HUES64 (cell line): ENCODE results near the gene MRPL40.

Source experiments
- H3K27ac ChIP-seq: 2 replicates; pipeline ENCODE4 v1.7.0; 2013; ENCODE audit warnings: low read depth, low read length, inconsistent platforms
- H3K27me3 ChIP-seq: 2 replicates; pipeline ENCODE4 v1.6.1; 2013; ENCODE audit warnings: mild to moderate bottlenecking, low read length; ENCODE audit not compliant: insufficient read depth
- H3K36me3 ChIP-seq: 2 replicates; pipeline ENCODE4 v1.6.1; 2013; ENCODE audit warnings: mild to moderate bottlenecking, low read length; ENCODE audit not compliant: insufficient read depth
- H3K4me1 ChIP-seq: 2 replicates; pipeline ENCODE4 v1.6.1; 2013; ENCODE audit warnings: mild to moderate bottlenecking, low read length, moderate library complexity; ENCODE audit not compliant: insufficient read depth
- H3K4me3 ChIP-seq: 2 replicates; pipeline ENCODE4 v1.5.1; 2013; ENCODE audit warnings: mild to moderate bottlenecking, low read length, moderate library complexity
- H3K9ac ChIP-seq: 2 replicates; pipeline ENCODE4 v1.6.1; 2013; ENCODE audit warnings: mild to moderate bottlenecking, low read depth, low read length
- H3K9me3 ChIP-seq: 2 replicates; pipeline ENCODE4 v1.6.1; 2013; ENCODE audit warnings: low read depth, low read length; ENCODE audit not compliant: insufficient read depth
- WGBS: fragments of 150-250, 120-280 bp; methylation state at CpG from one replicate; pipeline ENCODE4 v1.1.7; 2013; ENCODE audit warnings: missing lambda C conversion rate; 5-methylcytosine and 5-hydroxymethylcytosine counted together

Gene MRPL40

GRCh38 chr22:19396934-19397733 lies 35.2 kb upstream of the MRPL40 start:
- no peaks in the 10 kb centered on the region for H3K4me1 ChIP-seq
- H3K27ac ChIP-seq = no peak overlapping the region
- H3K9me3 ChIP-seq = no peaks in the 10 kb centered on the region
- H3K4me3 ChIP-seq = no peak overlapping the region
- no peak overlapping the region for H3K9ac ChIP-seq
- WGBS = 95% methylated on average over 6 of the region's 6 CpGs
- H3K27me3 ChIP-seq = no peaks in the 10 kb centered on the region
- peaks cover 94% of the 10 kb centered on the region for H3K36me3 ChIP-seq

GRCh38 chr22:19397734-19398104 lies 34.6 kb upstream of the MRPL40 start:
- H3K36me3 ChIP-seq = peaks cover 94% of the 10 kb centered on the region
- no peak overlapping the region for H3K9ac ChIP-seq
- WGBS = 97% methylated on average over 3 of the region's 3 CpGs
- no peaks in the 10 kb centered on the region for H3K27me3 ChIP-seq
- no peak overlapping the region for H3K27ac ChIP-seq
- H3K9me3 ChIP-seq = no peaks in the 10 kb centered on the region
- H3K4me1 ChIP-seq = no peaks in the 10 kb centered on the region
- no peak overlapping the region for H3K4me3 ChIP-seq

- Histone ChIP-seq H3K27ac (no peak overlapping the region), H3K4me1 (no peaks in the 10 kb centered on the region), H3K9me3 (no peaks in the 10 kb centered on the region), H3K4me3 (no peak overlapping the region), H3K27me3 (no peaks in the 10 kb centered on the region), H3K36me3 (peaks cover 92% of the 10 kb centered on the region), H3K9ac (no peak overlapping the region)
- WGBS = 92% methylated on average over 6 of the region's 6 CpGs
Measured at GRCh38 chr22:19398206-19398605, 34.1 kb upstream of the MRPL40 start.

GRCh38 chr22:19398652-19399051 lies 33.7 kb upstream of the MRPL40 start:
- H3K4me3 ChIP-seq = no peak overlapping the region
- H3K27ac ChIP-seq = no peak overlapping the region
- H3K36me3 ChIP-seq = peaks cover 92% of the 10 kb centered on the region
- no peaks in the 10 kb centered on the region for H3K27me3 ChIP-seq
- WGBS = 98% methylated on average over 2 of the region's 2 CpGs
- H3K4me1 ChIP-seq = no peaks in the 10 kb centered on the region
- H3K9ac ChIP-seq = no peak overlapping the region
- H3K9me3 ChIP-seq = no peaks in the 10 kb centered on the region

GRCh38 chr22:19400881-19401280 lies 31.5 kb upstream of the MRPL40 start:
- H3K27me3 ChIP-seq = no peaks in the 10 kb centered on the region
- H3K9me3 ChIP-seq = no peaks in the 10 kb centered on the region
- H3K36me3 ChIP-seq = peaks cover 92% of the 10 kb centered on the region
- H3K4me1 ChIP-seq = no peaks in the 10 kb centered on the region
- H3K27ac ChIP-seq = no peak overlapping the region
- no peak overlapping the region for H3K9ac ChIP-seq
- no peak overlapping the region for H3K4me3 ChIP-seq
- WGBS = 93% methylated on average over 6 of the region's 6 CpGs

- 96% methylated on average over 4 of the region's 4 CpGs for WGBS
- H3K36me3 ChIP-seq = peaks cover 93% of the 10 kb centered on the region
- H3K27me3 ChIP-seq = no peaks in the 10 kb centered on the region
Measured at GRCh38 chr22:19401483-19401882, 30.9 kb upstream of the MRPL40 start.

GRCh38 chr22:19402642-19403191 lies 29.6 kb upstream of the MRPL40 start:
- Histone ChIP-seq H3K27ac (no peak overlapping the region), H3K36me3 (peaks cover 93% of the 10 kb centered on the region), H3K9ac (no peak overlapping the region), H3K4me1 (no peaks in the 10 kb centered on the region), H3K27me3 (no peaks in the 10 kb centered on the region), H3K4me3 (no peak overlapping the region), H3K9me3 (no peaks in the 10 kb centered on the region)
- WGBS = over 99% methylated on average over 4 of the region's 4 CpGs

More at GRCh38 chr22:19401483-19401882, 30.9 kb upstream of the MRPL40 start:
- Histone ChIP-seq H3K27ac (no peak overlapping the region), H3K9ac (no peak overlapping the region), H3K9me3 (no peaks in the 10 kb centered on the region), H3K4me1 (no peaks in the 10 kb centered on the region), H3K4me3 (no peak overlapping the region)

GRCh38 chr22:19404676-19405075 lies 27.7 kb upstream of the MRPL40 start:
- H3K9me3 ChIP-seq = no peaks in the 10 kb centered on the region
- no peak overlapping the region for H3K4me3 ChIP-seq
- H3K9ac ChIP-seq = no peak overlapping the region
- 92% methylated on average over 3 of the region's 3 CpGs for WGBS
- H3K36me3 ChIP-seq = peaks cover 93% of the 10 kb centered on the region
- H3K27ac ChIP-seq = no peak overlapping the region
- no peaks in the 10 kb centered on the region for H3K27me3 ChIP-seq
- H3K4me1 ChIP-seq = no peaks in the 10 kb centered on the region

- WGBS = 96% methylated on average over 3 of the region's 4 CpGs
- Histone ChIP-seq H3K4me3 (no peak overlapping the region), H3K27ac (no peak overlapping the region), H3K9ac (no peak overlapping the region), H3K36me3 (peaks cover 94% of the 10 kb centered on the region), H3K4me1 (no peaks in the 10 kb centered on the region), H3K27me3 (no peaks in the 10 kb centered on the region), H3K9me3 (no peaks in the 10 kb centered on the region)
Measured at GRCh38 chr22:19405133-19405532, 27.2 kb upstream of the MRPL40 start.

GRCh38 chr22:19405652-19406051 lies 26.7 kb upstream of the MRPL40 start:
- peaks cover 94% of the 10 kb centered on the region for H3K36me3 ChIP-seq
- no peak overlapping the region for H3K9ac ChIP-seq
- H3K9me3 ChIP-seq = no peaks in the 10 kb centered on the region
- H3K4me3 ChIP-seq = no peak overlapping the region
- no peaks in the 10 kb centered on the region for H3K4me1 ChIP-seq
- no peaks in the 10 kb centered on the region for H3K27me3 ChIP-seq
- no peak overlapping the region for H3K27ac ChIP-seq
- 98% methylated on average over 8 of the region's 8 CpGs for WGBS

- Histone ChIP-seq H3K4me3 (no peak overlapping the region), H3K9ac (no peak overlapping the region), H3K27me3 (no peaks in the 10 kb centered on the region), H3K36me3 (peaks cover 92% of the 10 kb centered on the region), H3K27ac (no peak overlapping the region), H3K9me3 (no peaks in the 10 kb centered on the region), H3K4me1 (no peaks in the 10 kb centered on the region)
- WGBS = 94% methylated on average over 3 of the region's 3 CpGs
Measured at GRCh38 chr22:19406281-19406811, 26.0 kb upstream of the MRPL40 start.
